ENCODE data around the gene THTPA.

Gene THTPA

DNA sequence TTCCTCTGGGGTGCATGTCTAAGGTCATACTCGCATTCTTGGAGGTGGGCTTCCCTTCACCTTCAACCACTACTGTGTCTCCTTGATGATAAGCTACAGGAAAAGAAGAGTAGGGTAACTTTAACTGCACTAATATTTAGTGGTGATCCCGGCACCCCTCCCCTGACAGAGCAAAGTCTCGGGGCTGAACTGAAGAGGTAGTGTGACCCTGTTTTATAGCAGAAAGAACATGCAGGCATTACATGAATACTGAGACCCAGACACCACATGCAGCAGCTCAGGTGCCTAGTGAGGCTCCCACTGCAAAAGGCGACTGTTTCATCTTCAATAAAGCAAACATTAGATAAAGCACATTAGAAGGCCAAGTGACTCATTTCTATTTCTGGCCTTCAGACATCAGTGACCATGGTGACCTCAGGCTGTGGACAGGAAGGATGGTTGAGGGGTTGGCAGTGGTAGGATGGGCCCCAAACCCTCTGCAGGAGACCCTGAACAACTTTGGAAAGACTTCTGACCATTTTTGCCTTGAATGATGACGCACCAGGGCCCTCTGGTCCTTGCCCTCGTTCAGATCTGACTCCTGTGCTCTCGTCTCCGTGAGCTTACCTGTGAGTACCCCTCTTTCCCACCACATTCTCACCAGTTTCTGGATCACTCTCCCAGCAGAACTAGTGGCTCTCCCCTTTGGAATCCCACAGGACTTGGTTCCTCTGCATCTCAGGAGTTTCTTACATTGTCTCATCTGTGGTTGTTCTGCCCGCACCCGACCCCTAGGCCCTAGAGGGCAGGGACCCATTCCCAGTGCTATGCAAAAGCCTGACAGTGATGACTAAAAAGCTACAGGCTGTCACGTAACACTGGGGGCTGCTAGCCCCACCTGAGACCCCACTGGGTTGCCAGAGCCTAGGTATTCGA lies 46.4 kb downstream of the THTPA start:
- Histone ChIP-seq H3K27me3 (peaks cover 5% of the 10 kb centered on the region), H3K9me3 (no peaks in the 10 kb centered on the region), H3K36me3 (no peaks in the 10 kb centered on the region), H3K4me1 (no peaks in the 10 kb centered on the region), H3K4me3 (ENCODE audit: low read depth, low read length) (no peak overlapping the region)
- TF ChIP-seq, protein P1, sequence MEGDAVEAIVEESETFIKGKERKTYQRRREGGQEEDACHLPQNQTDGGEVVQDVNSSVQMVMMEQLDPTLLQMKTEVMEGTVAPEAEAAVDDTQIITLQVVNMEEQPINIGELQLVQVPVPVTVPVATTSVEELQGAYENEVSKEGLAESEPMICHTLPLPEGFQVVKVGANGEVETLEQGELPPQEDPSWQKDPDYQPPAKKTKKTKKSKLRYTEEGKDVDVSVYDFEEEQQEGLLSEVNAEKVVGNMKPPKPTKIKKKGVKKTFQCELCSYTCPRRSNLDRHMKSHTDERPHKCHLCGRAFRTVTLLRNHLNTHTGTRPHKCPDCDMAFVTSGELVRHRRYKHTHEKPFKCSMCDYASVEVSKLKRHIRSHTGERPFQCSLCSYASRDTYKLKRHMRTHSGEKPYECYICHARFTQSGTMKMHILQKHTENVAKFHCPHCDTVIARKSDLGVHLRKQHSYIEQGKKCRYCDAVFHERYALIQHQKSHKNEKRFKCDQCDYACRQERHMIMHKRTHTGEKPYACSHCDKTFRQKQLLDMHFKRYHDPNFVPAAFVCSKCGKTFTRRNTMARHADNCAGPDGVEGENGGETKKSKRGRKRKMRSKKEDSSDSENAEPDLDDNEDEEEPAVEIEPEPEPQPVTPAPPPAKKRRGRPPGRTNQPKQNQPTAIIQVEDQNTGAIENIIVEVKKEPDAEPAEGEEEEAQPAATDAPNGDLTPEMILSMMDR (IDR thresholded peaks at IDR 0.05; ENCODE audit: low read depth, low read length) = no peak
- no peak for DNase-seq

DNA sequence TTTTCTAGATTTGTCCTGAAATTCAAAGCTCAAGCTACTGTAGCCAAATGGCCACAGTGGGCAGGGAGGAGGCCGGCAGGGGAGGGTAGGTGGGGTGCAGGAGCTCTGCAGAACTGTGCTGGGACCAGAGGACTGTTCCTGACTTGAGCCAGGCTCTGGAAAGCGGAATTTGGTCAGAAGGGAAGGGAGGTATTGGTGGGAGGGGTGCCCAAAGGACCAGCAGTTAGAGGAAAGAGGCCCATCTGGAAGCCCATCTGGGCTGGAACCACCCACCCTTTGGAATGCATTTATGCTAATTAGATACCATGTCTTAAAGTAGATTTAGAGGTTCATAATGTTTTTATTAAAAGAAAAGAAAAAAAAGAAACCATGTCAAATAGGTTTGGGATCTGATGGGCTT lies 47.0 kb downstream of the THTPA start:
- no peaks in the 10 kb centered on the region for H3K4me1 ChIP-seq

DNA sequence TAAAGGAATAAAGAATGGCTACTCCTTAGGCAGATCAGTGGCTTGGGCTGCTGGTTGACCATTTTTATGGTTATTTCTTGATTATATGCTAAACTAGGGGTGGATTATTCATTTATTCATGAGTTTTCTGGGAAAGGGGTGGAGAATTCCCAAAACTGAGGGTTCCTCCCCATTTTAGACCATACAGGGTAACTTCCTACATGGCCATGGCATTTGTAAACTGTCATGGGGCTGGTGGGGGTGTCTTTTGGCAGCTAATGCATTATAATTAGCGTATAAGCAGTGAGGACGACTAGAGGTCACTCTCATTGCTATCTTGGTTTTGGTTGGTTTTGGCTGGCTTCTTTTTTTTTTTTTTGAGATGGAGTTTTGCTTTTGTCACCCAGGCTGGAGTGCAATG lies 48.1 kb downstream of the THTPA start:
- DNase-seq = no peak
- Histone ChIP-seq H3K4me1 (no peaks in the 10 kb centered on the region), H3K4me3 (ENCODE audit: low read depth, low read length) (no peak overlapping the region), H3K36me3 (no peaks in the 10 kb centered on the region), H3K9me3 (no peaks in the 10 kb centered on the region), H3K27me3 (peaks cover 8% of the 10 kb centered on the region)
- TF ChIP-seq, protein P1 (IDR thresholded peaks at IDR 0.05; ENCODE audit: low read depth, low read length) = no peak

More for the DNA sequence above, 47.0 kb downstream of the THTPA start:
- DNase-seq = no peak
- Histone ChIP-seq H3K27me3 (peaks cover 8% of the 10 kb centered on the region), H3K9me3 (no peaks in the 10 kb centered on the region), H3K36me3 (no peaks in the 10 kb centered on the region), H3K4me3 (ENCODE audit: low read depth, low read length) (no peak overlapping the region)
- TF ChIP-seq, protein P1 (IDR thresholded peaks at IDR 0.05; ENCODE audit: low read depth, low read length) = no peak

GRCh38 chr14:23604675-23605170 lies 48.7 kb downstream of the THTPA start:
- Histone ChIP-seq H3K36me3 (no peaks in the 10 kb centered on the region), H3K9me3 (no peaks in the 10 kb centered on the region), H3K4me1 (no peaks in the 10 kb centered on the region), H3K4me3 (ENCODE audit: low read depth, low read length) (no peak overlapping the region), H3K27me3 (peaks cover 8% of the 10 kb centered on the region)
- TF ChIP-seq, protein P1 (IDR thresholded peaks at IDR 0.05; ENCODE audit: low read depth, low read length) = no peak
- no peak for DNase-seq

- H3K4me1 ChIP-seq = no peaks in the 10 kb centered on the region
- DNase-seq = no peak
Observed at GRCh38 chr14:23605931-23606585, 50.0 kb downstream of the THTPA start.

More at GRCh38 chr14:23605931-23606585, 50.0 kb downstream of the THTPA start:
- H3K4me3 ChIP-seq (ENCODE audit: low read depth, low read length) = no peak overlapping the region
- peaks cover 8% of the 10 kb centered on the region for H3K27me3 ChIP-seq
- no peaks in the 10 kb centered on the region for H3K36me3 ChIP-seq
- TF ChIP-seq, protein P1 (IDR thresholded peaks at IDR 0.05; ENCODE audit: low read depth, low read length) = no peak
- no peaks in the 10 kb centered on the region for H3K9me3 ChIP-seq
